HAP-1 (cell line): Measurements from ENCODE around the gene ITCH.

Experiments
- DNase-seq, 2 experiments: peaks; one replicate each; pipeline ENCODE4 v3.0.0-alpha.2; 2016 to 2020; ENCODE audit warnings: low spot score in 2 of 2
- H3K27me3 ChIP-seq: fragments of 250-450 bp; sonication (Bioruptor Pico); 2 replicates; pipeline ENCODE4 v1.5.1; 2020; ENCODE audit warnings: low read depth, mild to moderate bottlenecking, moderate library complexity
- H3K36me3 ChIP-seq: fragments of 250-450 bp; sonication (Bioruptor Pico); replicated peaks from 2 replicates; pipeline ENCODE4 v1.5.1; 2020; ENCODE audit warnings: mild to moderate bottlenecking
- H3K4me1 ChIP-seq: fragments of 250-450 bp; sonication (Bioruptor Pico); 2 replicates; pipeline ENCODE4 v1.5.1; 2020; ENCODE audit warnings: mild to moderate bottlenecking
- H3K4me3 ChIP-seq: fragments of 250-450 bp; sonication (Bioruptor Pico); 2 replicates; pipeline ENCODE4 v1.5.1; 2020; ENCODE audit warnings: mild to moderate bottlenecking, moderate library complexity
- H3K9me3 ChIP-seq: fragments of 250-450 bp; sonication (Bioruptor Pico); 2 replicates; pipeline ENCODE4 v1.5.1; 2020; ENCODE audit warnings: mild to moderate bottlenecking, moderate library complexity
- in situ Hi-C: fragments of 300-500 bp; cut with MboI; formaldehyde crosslinking; loops from 3 replicates; pipeline ENCODE4 v1.14.3; 2020; ENCODE audit warnings: low sequenced_read_pairs, inconsistent platforms, mixed read lengths

Gene ITCH

GRCh38 chr20:34553366-34553867 lies 190.3 kb downstream of the ITCH start:
- Histone ChIP-seq H3K9me3 (no peaks in the 10 kb centered on the region), H3K4me3 (no peak overlapping the region), H3K36me3 (no peaks in the 10 kb centered on the region), H3K4me1 (no peaks in the 10 kb centered on the region), H3K27me3 (no peaks in the 10 kb centered on the region)
- no peak for DNase-seq
- in situ Hi-C loops, result no loop called here

DNA sequence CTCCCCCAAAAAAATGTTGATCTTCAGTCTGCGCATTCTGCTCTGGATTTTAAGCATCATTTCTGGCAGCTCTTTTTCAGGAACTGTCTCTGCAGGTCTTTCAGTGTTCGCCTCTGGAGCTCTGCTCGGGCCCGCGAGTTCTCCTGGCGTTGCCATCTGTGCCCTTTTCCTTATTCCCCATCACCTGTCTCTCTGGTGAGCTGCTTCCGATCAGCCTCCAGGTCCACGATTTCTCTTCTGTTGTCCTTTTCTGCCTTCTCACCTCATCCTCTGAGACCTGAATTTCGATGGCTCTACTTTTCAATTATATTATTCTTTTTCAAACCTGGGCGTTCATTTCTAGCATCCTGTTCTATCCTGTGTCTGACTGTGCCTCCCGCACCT lies 194.9 kb downstream of the ITCH start:
- Histone ChIP-seq H3K36me3 (peaks cover 7% of the 10 kb centered on the region; the same call in 1 of the 2 replicates), H3K4me1 (no peaks in the 10 kb centered on the region), H3K27me3 (no peaks in the 10 kb centered on the region), H3K9me3 (no peaks in the 10 kb centered on the region), H3K4me3 (no peak overlapping the region)
- no peak for DNase-seq
- in situ Hi-C loops, result no loop called here

- no peaks in the 10 kb centered on the region for H3K27me3 ChIP-seq
- H3K36me3 ChIP-seq, result peaks cover 7% of the 10 kb centered on the region; the same call in 1 of the 2 replicates
- H3K4me1 ChIP-seq, result no peaks in the 10 kb centered on the region
- in situ Hi-C loops, result no loop called here
- no peak for DNase-seq
- H3K9me3 ChIP-seq, result no peaks in the 10 kb centered on the region
- no peak within 1 kb of the TSS for H3K4me3 ChIP-seq
Measured at GRCh38 chr20:34558320-34559218, 195.5 kb downstream of the ITCH start, which contains the start of gene MAP1LC3A. MAP1LC3A (plus strand) TSS chr20:34558718; CDS start chr20:34558869, 151 bp downstream.

DNA sequence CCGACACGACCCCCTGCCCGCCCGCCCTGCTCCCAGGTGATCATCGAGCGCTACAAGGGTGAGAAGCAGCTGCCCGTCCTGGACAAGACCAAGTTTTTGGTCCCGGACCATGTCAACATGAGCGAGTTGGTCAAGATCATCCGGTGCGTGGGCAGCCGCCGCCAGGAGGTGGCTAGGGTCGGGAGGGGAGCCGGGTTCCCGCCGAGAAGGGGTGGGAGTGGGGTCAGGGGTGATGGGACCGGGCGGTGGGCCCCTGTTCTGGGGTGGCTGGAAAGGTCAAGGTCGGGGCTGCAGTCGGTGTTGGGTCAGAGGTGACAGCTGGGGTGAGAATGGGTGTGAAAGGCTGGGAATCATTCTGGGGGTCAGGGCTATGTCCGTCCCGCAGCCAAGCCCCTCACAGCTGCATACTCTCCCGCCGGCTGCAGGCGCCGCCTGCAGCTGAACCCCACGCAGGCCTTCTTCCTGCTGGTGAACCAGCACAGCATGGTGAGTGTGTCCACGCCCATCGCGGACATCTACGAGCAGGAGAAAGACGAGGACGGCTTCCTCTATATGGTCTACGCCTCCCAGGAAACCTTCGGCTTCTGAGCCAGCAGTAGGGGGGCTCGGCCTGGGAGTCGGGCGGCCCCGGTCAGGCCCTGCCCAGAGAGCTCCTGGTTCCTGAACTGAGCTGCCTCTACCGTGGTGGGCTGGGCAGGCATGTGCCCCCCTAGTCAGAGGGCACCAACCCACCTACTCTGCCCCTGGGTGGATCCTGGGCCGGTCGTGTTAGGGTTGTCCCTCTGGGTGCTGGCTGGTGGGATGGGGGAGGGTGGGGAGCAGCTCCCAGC lies 196.5 kb downstream of the ITCH start:
- in situ Hi-C loops, result no loop called here
- H3K4me3 ChIP-seq, result no peak overlapping the region
- DNase-seq, result no peak

DNA sequence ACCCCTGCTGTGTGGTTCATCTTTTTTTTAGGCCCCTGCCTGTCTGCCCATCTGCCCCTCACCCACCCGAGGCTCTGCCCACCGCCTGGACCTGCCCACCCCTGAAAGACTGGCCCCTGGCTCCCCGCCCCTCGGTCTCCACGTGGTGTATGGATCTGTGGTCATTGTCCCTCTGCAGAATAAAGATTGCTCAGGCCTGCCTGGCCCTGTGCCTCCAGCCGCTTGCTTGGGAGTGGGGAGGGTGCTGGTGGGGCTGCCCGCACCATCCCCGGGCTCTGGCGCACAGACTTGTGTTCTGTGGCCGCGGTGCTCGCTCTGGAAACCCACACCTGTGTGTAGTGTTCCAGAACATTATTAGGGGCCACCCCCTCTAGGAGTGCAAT lies 197.1 kb downstream of the ITCH start:
- in situ Hi-C loops, result no loop called here
- Histone ChIP-seq H3K36me3 (peaks cover 7% of the 10 kb centered on the region; the same call in 1 of the 2 replicates), H3K4me1 (no peaks in the 10 kb centered on the region), H3K9me3 (no peaks in the 10 kb centered on the region), H3K27me3 (no peaks in the 10 kb centered on the region), H3K4me3 (no peak overlapping the region)
- no peak for DNase-seq

More for the DNA sequence above, 196.5 kb downstream of the ITCH start:
- Histone ChIP-seq H3K9me3 (no peaks in the 10 kb centered on the region), H3K4me1 (no peaks in the 10 kb centered on the region), H3K36me3 (peaks cover 7% of the 10 kb centered on the region; the same call in 1 of the 2 replicates), H3K27me3 (no peaks in the 10 kb centered on the region)

DNA sequence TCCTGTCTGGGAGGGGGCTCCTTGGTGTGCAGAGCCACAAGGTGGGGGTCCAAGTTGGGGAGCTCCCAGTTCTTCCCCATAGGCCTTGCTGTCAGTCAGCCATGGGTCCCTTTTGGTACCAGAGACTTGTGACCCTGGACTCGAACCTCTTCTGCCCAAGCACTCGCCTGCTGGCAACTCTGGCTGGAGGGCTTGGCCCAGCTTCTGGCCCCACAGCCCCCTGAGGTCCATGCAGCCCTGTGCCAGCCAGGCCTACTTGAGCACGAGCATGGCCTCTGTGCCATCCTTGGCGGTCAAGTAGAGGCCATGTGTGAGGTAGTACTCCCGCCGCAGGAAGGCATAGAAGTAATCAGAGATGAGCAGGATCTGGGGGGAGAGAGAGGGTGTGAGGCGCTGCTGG lies 197.5 kb downstream of the ITCH start:
- no peak overlapping the region for H3K4me3 ChIP-seq
- DNase-seq, result no peak
- in situ Hi-C loops, result no loop called here

More for the DNA sequence above, 197.5 kb downstream of the ITCH start:
- Histone ChIP-seq H3K4me1 (no peaks in the 10 kb centered on the region), H3K9me3 (no peaks in the 10 kb centered on the region), H3K36me3 (peaks cover 7% of the 10 kb centered on the region; the same call in 1 of the 2 replicates), H3K27me3 (no peaks in the 10 kb centered on the region)
